Measurements from ENCODE around the gene ACTL9. TPM values are rescaled to one million over a fixed set of nuclear protein-coding genes. Genes with fewer than 3 reads are reported as not detected.

ACTL9 gene
- total and polyA plus RNA-seq, 2 of the 13 experiments (the other 11 are each of a cell fraction or from before 2014, with no cell fraction given), result not detected

GRCh38 chr19:8703223-8703622, 4.6 kb upstream of the ACTL9 start:
- in situ Hi-C loops (cut with HindIII; ENCODE audit: extremely low pct_ligation_motif_present, low pct_unique_long_range_greater_than_20kb) (no loop called here), intact Hi-C loops (cut with micrococcal nuclease; ENCODE audit: unreplicated experiment) (no loop called here)
- BruUV-seq (replicated peaks), result no TSS peak
- Histone ChIP-seq H3K27me3 (ENCODE audit: control insufficient read depth in 1 of 2, insufficient read depth in 2 of 2, low read length in 2 of 2) (no peaks in the 10 kb centered on the region; a peak in 1 of 5 replicates), H3K27ac (ENCODE audit: extremely low read length, insufficient read depth, low read length) (no peak overlapping the region), H3K9me3 (ENCODE audit: low read length) (no peaks in the 10 kb centered on the region), H3K36me3 (replicated peaks in 1 of 2; ENCODE audit: control insufficient read depth in 1 of 2, insufficient read depth in 2 of 2, low read length in 2 of 2) (no peaks in the 10 kb centered on the region), H3K4me1 (ENCODE audit: insufficient read depth, low read length) (no peaks in the 10 kb centered on the region), H3K4me3 (replicated peaks in 1 of 3; ENCODE audit: insufficient read depth in 1 of 3, low read depth in 2 of 3, low read length in 3 of 3) (no peak overlapping the region), H3K9ac (ENCODE audit: insufficient read depth, low read depth, low read length) (no peak overlapping the region), H2AFZ (ENCODE audit: low read length) (no peak overlapping the region), H4K20me1 (ENCODE audit: insufficient read depth, low read length) (no peaks in the 10 kb centered on the region), H3K4me2 (ENCODE audit: low read depth, low read length) (no peak overlapping the region), H3K79me2 (ENCODE audit: insufficient read depth, low read length) (no peaks in the 10 kb centered on the region)
- FAIRE-seq (no peak), DNase-seq (ENCODE audit: low spot score) (no peak), ATAC-seq (no peak)
- WGBS (ENCODE audit: low lambda C conversion rate), result 2% methylated on average over 7 of the region's 7 CpGs
- POLR2A ChIA-PET, result no interaction called here
- CTCF ChIA-PET (ENCODE audit: low intra/inter-chr PET ratio, low total read pairs), result no interaction called here
- no peak for TF ChIP-seq SNAPC5 (CRISPR knock-in tag; IDR thresholded peaks at IDR 0.05; ENCODE audit: borderline replicate concordance)
- no peak for TF ChIP-seq MAFF (IDR thresholded peaks at IDR 0.05; ENCODE audit: low read depth, low read length)
- no peak for TF ChIP-seq SAP130 (CRISPR knock-in tag; IDR thresholded peaks at IDR 0.05; ENCODE audit: low read depth)
- TF ChIP-seq ZNF33A (CRISPR knock-in tag; IDR thresholded peaks at IDR 0.05; ENCODE audit: borderline replicate concordance), result no peak
- no peak for TF ChIP-seq PRMT3 (CRISPR knock-in tag; IDR thresholded peaks at IDR 0.05; ENCODE audit: borderline replicate concordance, low read depth)
- no peak for TF ChIP-seq MATR3 (CRISPR knock-in tag; IDR thresholded peaks at IDR 0.05)
- TF ChIP-seq ZNF761 (CRISPR knock-in tag; conservative IDR thresholded peaks at IDR 0.05), result no peak
- no peak for TF ChIP-seq ZNF724P (CRISPR knock-in tag; IDR thresholded peaks at IDR 0.05; ENCODE audit: borderline replicate concordance)

GRCh38 chr19:8702350-8702749, 3.8 kb upstream of the ACTL9 start:
- intact Hi-C loops (cut with micrococcal nuclease; ENCODE audit: unreplicated experiment) (no loop called here), in situ Hi-C loops (cut with HindIII; ENCODE audit: extremely low pct_ligation_motif_present, low pct_unique_long_range_greater_than_20kb) (no loop called here)
- no TSS peak for BruUV-seq (replicated peaks)
- Histone ChIP-seq H3K9ac (ENCODE audit: insufficient read depth, low read depth, low read length) (no peak overlapping the region), H4K20me1 (ENCODE audit: insufficient read depth, low read length) (no peaks in the 10 kb centered on the region), H3K4me2 (ENCODE audit: low read depth, low read length) (no peak overlapping the region), H3K9me3 (ENCODE audit: low read length) (no peaks in the 10 kb centered on the region), H3K27ac (ENCODE audit: extremely low read length, insufficient read depth, low read length) (no peak overlapping the region), H3K27me3 (ENCODE audit: control insufficient read depth in 1 of 2, insufficient read depth in 2 of 2, low read length in 2 of 2) (no peaks in the 10 kb centered on the region; a peak in 1 of 5 replicates), H3K36me3 (replicated peaks in 1 of 2; ENCODE audit: control insufficient read depth in 1 of 2, insufficient read depth in 2 of 2, low read length in 2 of 2) (no peaks in the 10 kb centered on the region), H3K4me1 (ENCODE audit: insufficient read depth, low read length) (no peaks in the 10 kb centered on the region), H2AFZ (ENCODE audit: low read length) (no peak overlapping the region), H3K79me2 (ENCODE audit: insufficient read depth, low read length) (no peaks in the 10 kb centered on the region), H3K4me3 (replicated peaks in 1 of 3; ENCODE audit: insufficient read depth in 1 of 3, low read depth in 2 of 3, low read length in 3 of 3) (no peak overlapping the region)
- WGBS (ENCODE audit: low lambda C conversion rate), result 4% methylated on average over 5 of the region's 5 CpGs
- FAIRE-seq, result no peak
- ATAC-seq, result no peak
- ChIA-PET POLR2A (no interaction called here), CTCF (ENCODE audit: low intra/inter-chr PET ratio, low total read pairs) (no interaction called here)
- no peak for DNase-seq (ENCODE audit: low spot score)
- TF ChIP-seq FIP1L1 (IDR thresholded peaks at IDR 0.05; ENCODE audit: borderline replicate concordance, insufficient read depth, low read depth, low read length) (no peak), TCF12 (IDR thresholded peaks at IDR 0.05) (no peak), TCF12 (CRISPR knock-in tag; IDR thresholded peaks at IDR 0.05) (no peak), GMEB1 (CRISPR knock-in tag; IDR thresholded peaks at IDR 0.05; ENCODE audit: borderline replicate concordance) (no peak), TSC22D2 (CRISPR knock-in tag; IDR thresholded peaks at IDR 0.05; ENCODE audit: borderline replicate concordance) (no peak), ZKSCAN1 (IDR thresholded peaks at IDR 0.05; ENCODE audit: low read length) (no peak), MEIS2 (CRISPR knock-in tag; IDR thresholded peaks at IDR 0.05) (no peak), DBP (CRISPR knock-in tag; IDR thresholded peaks at IDR 0.05; ENCODE audit: not compliant biosample characterization) (no peak), ZNF790 (CRISPR knock-in tag; IDR thresholded peaks at IDR 0.05; ENCODE audit: borderline replicate concordance) (no peak), HNF4G (IDR thresholded peaks at IDR 0.05; ENCODE audit: borderline replicate concordance, low read depth, low read length) (no peak), HNF4G (CRISPR knock-in tag; IDR thresholded peaks at IDR 0.05; ENCODE audit: borderline replicate concordance, low read depth) (no peak)

All from HepG2 (cell line).